GM19452 (cell line): ENCODE measurements around the gene NLGN1.
"Not testable (repeated sequence)": the region's sequence is repeated elsewhere in the genome, so short reads cannot be mapped to it uniquely, and the experiment has no call there.

Experiments
- ATAC-seq: cut with Tn5 transposase; IDR thresholded peaks from one replicate; pipeline ENCODE4 v1.9.1; 2021; ENCODE audit not compliant: unreplicated experiment

NLGN1 gene

GRCh38 chr3:174206607-174207192 is 809.2 kb downstream of the NLGN1 start:
- no peak for ATAC-seq

- ATAC-seq = no peak
Observed at GRCh38 chr3:174208161-174208560, 810.6 kb downstream of the NLGN1 start.

DNA sequence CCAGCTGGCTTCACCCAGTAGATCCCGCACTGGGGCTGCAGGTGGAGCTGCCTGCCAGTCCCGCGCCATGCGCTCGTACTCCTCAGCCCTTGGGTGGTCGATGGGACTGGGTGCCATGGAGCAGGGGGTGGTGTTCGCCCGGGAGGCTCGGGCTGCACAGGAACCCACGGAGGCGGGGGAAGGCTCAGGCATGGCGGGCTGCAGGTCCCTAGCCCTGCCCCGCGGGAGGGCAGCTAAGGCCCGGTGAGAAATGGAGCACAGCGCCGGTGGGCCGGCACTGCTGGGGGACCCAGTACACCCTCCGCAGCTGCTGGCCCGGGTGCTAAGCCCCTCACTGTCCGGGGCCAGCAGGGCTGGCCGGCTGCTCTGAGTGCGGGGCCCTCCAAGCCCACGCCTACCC is 814.4 kb downstream of the NLGN1 start:
- ATAC-seq = not testable (repeated sequence)

- ATAC-seq = no peak
Observed at GRCh38 chr3:174215456-174215855, 817.9 kb downstream of the NLGN1 start.

DNA sequence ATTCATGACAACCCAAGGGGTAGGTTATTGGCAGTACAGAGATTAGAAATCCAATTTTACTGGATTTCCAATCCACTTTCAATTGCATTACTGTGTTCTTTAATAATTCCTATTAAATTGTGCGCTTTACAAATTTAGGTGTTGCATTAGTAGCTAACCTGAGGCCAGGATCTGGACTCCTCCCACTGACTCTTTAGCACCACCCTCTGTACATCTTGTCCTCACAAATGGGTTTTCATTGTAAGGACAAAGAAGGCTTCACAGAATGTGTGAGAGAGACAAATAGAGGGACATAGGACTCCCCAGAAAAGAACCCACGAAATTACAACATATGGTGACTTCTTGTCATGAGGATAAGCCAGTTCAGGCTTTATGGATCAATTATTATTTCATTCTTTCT is 818.5 kb downstream of the NLGN1 start:
- no peak for ATAC-seq

GRCh38 chr3:174216946-174217718 is 819.6 kb downstream of the NLGN1 start:
- ATAC-seq = no peak

DNA sequence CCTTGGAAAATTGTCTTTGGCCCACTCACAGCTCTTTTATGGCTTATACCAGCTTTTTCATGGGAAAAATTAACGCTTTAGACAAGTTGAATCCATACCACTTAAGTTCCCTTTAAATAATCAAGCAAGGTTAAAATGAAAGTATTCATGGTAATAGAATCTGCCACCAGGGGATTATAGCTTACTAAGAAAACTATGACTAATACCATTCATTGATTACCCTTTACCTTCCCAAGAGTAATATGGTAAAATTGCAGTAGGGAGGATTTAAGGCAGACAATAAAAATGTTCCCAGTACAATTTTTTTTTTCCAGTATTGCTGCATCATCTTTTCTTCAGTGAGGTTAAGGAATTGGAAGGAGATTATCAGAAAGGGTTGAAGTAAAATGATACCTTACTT is 820.5 kb downstream of the NLGN1 start:
- ATAC-seq = no peak

DNA sequence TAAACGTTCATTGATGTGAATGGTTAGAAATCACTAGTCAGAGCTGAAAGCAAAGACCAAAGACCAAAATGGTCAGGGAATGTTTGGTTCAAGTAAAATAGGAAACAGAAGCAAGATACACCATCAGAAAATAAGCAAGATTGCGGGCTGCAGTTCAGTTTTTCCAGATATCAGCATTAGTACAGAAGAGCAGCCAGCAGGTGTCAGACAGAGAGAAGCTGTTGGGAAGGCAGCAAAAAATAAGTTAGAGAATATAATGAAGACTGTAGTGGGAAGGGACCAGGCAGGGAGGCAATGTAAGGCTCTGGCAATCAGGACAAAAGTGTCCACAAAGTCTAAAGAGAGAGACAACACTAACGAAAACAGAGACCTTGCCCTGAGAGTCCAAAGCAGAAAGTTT is 822.2 kb downstream of the NLGN1 start:
- no peak for ATAC-seq

DNA sequence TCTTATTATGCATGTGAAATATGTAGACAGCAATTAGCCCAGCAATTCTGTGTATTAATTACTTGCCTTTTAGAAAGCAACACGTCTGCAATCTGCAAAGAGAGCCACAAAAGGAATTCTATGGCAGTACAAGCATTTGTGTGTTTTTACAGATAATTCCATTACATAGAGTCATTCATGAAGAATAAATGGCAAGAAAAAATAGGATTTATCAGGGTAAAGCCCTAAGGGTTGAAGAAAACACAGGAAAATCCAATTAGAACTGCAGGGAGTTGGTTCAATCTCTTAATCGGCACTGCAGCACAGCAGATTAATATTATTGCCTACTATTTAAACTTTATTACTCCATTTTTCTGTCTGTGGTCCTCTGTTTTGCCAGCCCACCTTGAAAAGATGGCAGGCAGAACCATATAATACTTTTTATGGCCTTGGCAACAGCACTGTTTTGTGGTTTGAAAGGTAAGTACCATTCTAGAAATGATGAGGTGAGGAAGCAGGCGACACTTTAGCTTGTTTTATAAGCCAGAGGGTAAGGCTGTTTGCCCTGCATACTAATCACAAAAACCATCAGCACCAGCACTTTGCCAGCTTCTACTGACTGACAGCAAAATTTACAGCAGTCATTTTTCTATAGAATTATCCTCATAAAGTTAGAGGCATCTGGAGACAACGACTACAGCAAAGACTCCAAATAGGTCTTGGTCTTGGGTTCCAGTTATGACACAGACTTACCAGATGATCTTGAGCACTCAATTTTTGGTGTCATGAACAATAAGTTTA is 823.4 kb downstream of the NLGN1 start:
- ATAC-seq = no peak

DNA sequence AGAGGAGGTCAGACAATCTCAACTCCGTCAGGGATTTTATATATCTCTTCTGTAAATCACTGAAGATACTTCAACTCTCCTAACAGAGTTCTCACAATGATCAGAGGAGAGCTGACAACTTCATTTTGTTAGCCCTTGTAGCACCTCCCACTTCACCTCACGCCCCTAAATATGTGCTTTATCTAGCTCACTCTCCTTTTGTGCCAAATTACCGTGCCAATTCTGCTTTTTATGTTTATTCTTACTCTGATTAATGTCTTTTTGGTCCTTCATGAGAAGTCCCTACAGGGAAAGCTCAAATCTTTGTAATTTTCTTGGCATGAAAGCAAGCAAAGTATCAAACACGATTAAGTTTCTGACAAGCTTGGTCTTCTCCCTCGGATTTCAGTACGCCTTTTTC is 825.5 kb downstream of the NLGN1 start:
- no peak for ATAC-seq

DNA sequence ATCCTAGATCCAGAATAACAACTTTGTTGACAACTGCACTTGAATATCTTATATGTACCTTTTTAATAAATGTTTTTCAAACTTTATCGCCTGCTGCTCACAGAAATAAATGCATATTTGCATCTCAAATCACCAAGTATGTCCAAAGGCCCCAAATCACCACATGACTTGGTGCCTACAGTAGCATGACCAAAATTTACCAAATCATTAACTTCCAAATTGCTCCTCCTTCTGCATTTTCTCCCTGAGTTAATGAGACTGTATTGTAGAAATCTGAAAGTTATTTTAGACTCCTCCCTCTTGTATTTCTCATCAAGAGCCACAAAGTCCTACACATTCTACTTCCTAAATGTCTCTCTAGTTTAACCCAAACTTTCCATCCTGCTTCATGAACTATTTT is 826.1 kb downstream of the NLGN1 start:
- no peak for ATAC-seq

- no peak for ATAC-seq
Observed at GRCh38 chr3:174229916-174230315, 832.4 kb downstream of the NLGN1 start.

- ATAC-seq = not testable (repeated sequence)
Observed at GRCh38 chr3:174232028-174232657, 834.6 kb downstream of the NLGN1 start.

DNA sequence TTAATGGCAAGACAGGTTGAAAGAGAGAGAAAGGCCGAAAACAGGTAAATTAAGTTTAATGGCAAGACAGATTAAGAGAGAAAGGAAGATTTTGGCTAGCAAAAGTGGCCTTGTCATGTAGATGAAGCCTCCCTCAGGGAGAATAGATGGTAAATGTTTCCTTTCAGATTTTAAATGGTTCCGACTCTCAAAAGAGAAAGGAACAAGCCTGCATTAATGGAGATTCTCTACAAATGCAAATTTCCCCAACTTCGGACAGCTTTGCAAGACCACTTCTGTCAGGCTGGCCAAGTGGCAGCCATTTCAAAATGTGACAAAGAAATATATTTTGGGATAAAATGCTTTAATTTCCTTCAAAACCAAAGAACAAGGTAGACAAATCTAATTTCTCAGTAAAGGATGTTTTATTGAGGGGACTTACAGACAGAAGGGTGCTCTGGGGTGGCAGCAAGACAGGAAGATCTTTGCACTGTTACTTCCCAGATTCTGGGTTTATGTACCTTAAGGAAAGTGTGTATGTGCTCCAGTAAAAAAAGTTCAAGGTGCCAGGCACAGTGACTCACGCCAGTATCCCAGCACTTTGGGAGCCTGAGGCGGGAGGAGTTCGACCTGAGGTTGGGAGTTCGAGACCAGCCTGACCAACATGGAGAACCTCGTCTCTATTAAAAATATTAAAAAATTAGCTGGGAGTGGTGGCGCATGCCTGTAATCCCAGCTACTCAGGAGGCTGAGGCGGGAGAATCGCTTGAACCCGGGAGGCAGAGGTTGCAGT is 835.3 kb downstream of the NLGN1 start:
- ATAC-seq = no peak

GRCh38 chr3:174233511-174233910 is 836.0 kb downstream of the NLGN1 start:
- no peak for ATAC-seq

DNA sequence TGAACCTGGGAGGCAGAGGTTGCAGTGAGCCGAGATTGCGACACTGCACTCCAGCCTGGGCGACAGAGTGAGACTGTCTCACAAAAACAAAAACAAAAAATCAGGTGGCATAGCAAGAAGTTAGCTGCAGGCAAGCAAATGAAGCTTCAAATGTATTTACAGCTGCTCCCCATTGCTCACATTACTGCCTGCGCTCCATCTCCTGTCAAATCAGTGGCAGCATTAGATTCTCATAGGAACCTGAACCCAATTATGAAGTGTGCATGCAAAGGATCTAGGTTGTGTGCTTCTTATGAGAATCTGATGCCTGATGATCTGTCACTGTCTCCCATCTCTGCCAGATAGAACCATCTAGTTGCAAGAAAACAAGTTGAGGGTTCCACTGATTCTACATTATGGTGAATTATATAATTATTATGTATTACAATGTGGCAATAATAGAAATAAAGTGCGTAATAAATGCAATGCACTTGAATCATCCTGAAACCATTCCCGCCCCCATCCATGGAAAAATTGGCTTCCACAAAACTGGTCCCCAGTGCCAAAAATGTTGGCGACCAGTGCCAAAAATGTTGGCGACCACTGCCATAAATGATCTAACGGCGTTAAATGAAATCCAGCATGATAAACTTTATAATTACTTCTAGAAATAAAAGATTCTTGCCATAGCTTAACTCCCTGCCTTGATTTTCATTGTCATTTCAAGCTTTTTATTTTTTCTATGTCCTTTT is 844.9 kb downstream of the NLGN1 start:
- ATAC-seq = no peak

DNA sequence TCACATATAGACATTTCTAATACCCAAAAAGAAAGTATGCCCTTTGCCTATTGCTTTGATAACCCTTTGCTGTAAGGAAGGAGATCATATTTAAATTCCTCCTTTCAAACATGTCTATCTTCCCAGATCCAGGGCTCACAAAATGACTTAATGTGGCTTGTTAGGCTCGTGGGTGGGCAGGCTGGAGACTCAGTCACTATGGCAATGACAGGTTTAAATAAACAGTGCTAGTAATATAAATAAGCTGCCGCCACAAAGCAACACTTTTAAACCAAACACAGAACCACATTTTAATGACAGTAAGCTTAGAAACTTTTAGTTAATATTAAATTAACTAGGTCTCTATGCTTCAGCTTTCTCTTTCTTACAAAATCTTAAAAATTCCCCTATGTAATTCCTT is 845.6 kb downstream of the NLGN1 start:
- no peak for ATAC-seq

GRCh38 chr3:174247687-174248152 is 850.2 kb downstream of the NLGN1 start:
- no peak for ATAC-seq

DNA sequence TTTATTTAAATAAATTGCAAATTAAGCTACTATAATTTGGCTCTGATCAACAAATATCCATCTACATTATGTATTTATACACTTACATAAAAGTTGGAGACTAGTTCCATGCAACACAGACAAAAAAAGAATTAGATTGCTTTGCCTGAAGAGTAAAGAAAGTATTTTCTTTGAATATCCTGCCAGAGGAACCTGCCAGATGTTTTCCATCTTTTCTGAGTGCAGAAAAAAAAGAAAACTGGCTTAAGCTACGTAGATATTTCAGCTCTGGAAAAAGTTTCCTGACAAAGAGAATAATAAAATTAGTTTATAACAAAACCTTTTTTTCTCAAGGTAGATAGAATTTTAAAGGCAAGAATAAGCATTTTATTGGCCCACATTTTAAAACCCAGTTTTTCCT is 854.1 kb downstream of the NLGN1 start:
- no peak for ATAC-seq

- ATAC-seq = no peak
Observed at GRCh38 chr3:174253196-174253823, 855.8 kb downstream of the NLGN1 start.
